Measurements from ENCODE around the gene BCKDHB. TPM values are rescaled to one million over a fixed set of nuclear protein-coding genes. Genes with fewer than 3 reads are reported as not detected.

BCKDHB gene
- total RNA-seq, 1 experiment from 2014 or later = 29.7 TPM

GRCh38 chr6:80382811-80383210 is 276.3 kb downstream of the BCKDHB start:
- no peak for DNase-seq
- no peak for TF ChIP-seq CTCF (IDR thresholded peaks at IDR 0.05; ENCODE audit: insufficient read depth in 1 of 2, low read depth in 1 of 2, low read length in 1 of 2, severe bottlenecking in 1 of 2, unreplicated experiment in 1 of 2)
- Mint-ChIP-seq H3K27me3 (ENCODE audit: insufficient read depth, unreplicated experiment) (no peaks in the 10 kb centered on the region), H3K4me3 (ENCODE audit: unreplicated experiment) (no peak overlapping the region), H3K36me3 (ENCODE audit: insufficient read depth, unreplicated experiment) (no peaks in the 10 kb centered on the region), H3K27ac (ENCODE audit: unreplicated experiment) (no peak overlapping the region), H3K4me1 (ENCODE audit: low read depth, unreplicated experiment) (no peaks in the 10 kb centered on the region), H3K9me3 (ENCODE audit: unreplicated experiment) (no peaks in the 10 kb centered on the region)
- BruUV-seq (replicated peaks) = no TSS peak
- Histone ChIP-seq H3K4me1 (no peaks in the 10 kb centered on the region), H3K36me3 (ENCODE audit: control insufficient read depth, insufficient read depth, low read length) (no peaks in the 10 kb centered on the region), H3K27me3 (replicated peaks; ENCODE audit: control insufficient read depth, insufficient read depth, low read length) (no peaks in the 10 kb centered on the region), H3K9me3 (no peaks in the 10 kb centered on the region), H3K4me3 (ENCODE audit: low read depth, low read length) (no peak overlapping the region)
- intact Hi-C loops (cut with micrococcal nuclease; ENCODE audit: unreplicated experiment) = no loop called here
- CTCF ChIA-PET = no interaction called here
- POLR2A ChIA-PET = no interaction called here

GRCh38 chr6:80388507-80388906 is 282.0 kb downstream of the BCKDHB start:
- Mint-ChIP-seq H3K36me3 (ENCODE audit: insufficient read depth, unreplicated experiment) (no peaks in the 10 kb centered on the region), H3K9me3 (ENCODE audit: unreplicated experiment) (no peaks in the 10 kb centered on the region), H3K4me1 (ENCODE audit: low read depth, unreplicated experiment) (no peaks in the 10 kb centered on the region), H3K27me3 (ENCODE audit: insufficient read depth, unreplicated experiment) (no peaks in the 10 kb centered on the region), H3K27ac (ENCODE audit: unreplicated experiment) (no peak overlapping the region), H3K4me3 (ENCODE audit: unreplicated experiment) (no peak overlapping the region)
- intact Hi-C loops (cut with micrococcal nuclease; ENCODE audit: unreplicated experiment) = no loop called here
- CTCF ChIA-PET = no interaction called here
- no peaks in the 10 kb centered on the region for H3K36me3 ChIP-seq (ENCODE audit: control insufficient read depth, insufficient read depth, low read length)
- no peaks in the 10 kb centered on the region for H3K9me3 ChIP-seq
- POLR2A ChIA-PET = no interaction called here
- no peaks in the 10 kb centered on the region for H3K4me1 ChIP-seq
- no peak for TF ChIP-seq CTCF (IDR thresholded peaks at IDR 0.05; ENCODE audit: insufficient read depth in 1 of 2, low read depth in 1 of 2, low read length in 1 of 2, severe bottlenecking in 1 of 2, unreplicated experiment in 1 of 2)
- no peaks in the 10 kb centered on the region for H3K27me3 ChIP-seq (replicated peaks; ENCODE audit: control insufficient read depth, insufficient read depth, low read length)
- BruUV-seq (replicated peaks) = no TSS peak
- no peak overlapping the region for H3K4me3 ChIP-seq (ENCODE audit: low read depth, low read length)
- DNase-seq = no peak

Other genes starting within 250 kb of the BCKDHB start
- 0.56 and 0.68 TPM in 2 replicates for gene ELOVL4, start 159.1 kb upstream of the BCKDHB start, total RNA-seq (2022)
- gene TTK, start 102.0 kb upstream of the BCKDHB start, total RNA-seq (2022) = 37.4 and 40.0 TPM in 2 replicates

Data from Caco-2 (cell line).